Pons (tissue), 1 donor: Measurements from ENCODE around the gene PP2D1.
"Not testable (repeated sequence)": the region's sequence is repeated elsewhere in the genome, so short reads cannot be mapped to it uniquely, and the experiment has no call there.

Source experiments
- DNase-seq: peaks from one replicate; pipeline ENCODE4 v3.0.0-alpha.2; 2016; ENCODE audit warnings: low spot score

Gene PP2D1

DNA sequence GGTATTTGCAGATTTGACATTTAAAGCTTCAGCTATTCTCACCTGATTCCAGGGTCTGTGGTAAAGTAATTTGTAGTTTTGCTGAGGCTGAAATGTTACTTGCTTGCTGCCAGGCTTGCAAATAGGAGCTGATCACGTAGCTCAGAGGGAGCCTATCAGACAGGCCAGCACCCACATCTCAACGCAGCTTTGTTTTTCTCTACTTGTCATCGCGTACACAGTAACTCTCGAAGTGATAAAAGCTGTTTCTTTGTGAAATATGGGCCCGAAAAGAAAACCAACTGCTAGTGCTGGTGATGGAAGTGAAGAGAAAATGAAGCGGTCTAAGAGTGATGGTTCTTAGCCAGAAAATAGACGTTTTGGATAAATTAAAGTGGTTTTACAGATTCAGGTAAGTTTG is 41.7 kb downstream of the PP2D1 start:
- no peak for DNase-seq

- no peak for DNase-seq
Observed at GRCh38 chr3:19967812-19968211, 44.3 kb downstream of the PP2D1 start.

DNA sequence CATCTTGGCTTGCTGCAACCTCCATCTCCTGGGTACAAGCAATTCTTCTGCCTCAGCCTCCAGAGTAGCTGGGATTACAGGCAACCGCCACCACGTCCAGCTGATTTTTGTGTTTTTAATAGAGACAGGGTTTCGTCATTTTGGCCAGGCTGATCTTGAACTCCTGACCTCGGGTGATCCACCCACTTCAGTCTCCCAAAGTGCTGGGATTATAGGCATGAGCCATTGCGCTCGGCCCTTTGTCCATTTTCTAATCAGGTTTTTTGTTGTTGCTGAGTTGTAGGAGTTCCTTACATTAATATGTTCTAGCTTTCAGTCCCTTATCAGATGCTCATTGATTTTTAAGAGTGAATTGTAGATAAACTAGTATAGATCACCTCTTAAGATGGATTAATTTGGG is 44.9 kb downstream of the PP2D1 start:
- DNase-seq = no peak

- no peak for DNase-seq
Observed at GRCh38 chr3:19961960-19962359, 50.1 kb downstream of the PP2D1 start.

GRCh38 chr3:19960696-19961095 is 51.4 kb downstream of the PP2D1 start:
- no peak for DNase-seq

GRCh38 chr3:19959505-19959904 is 52.6 kb downstream of the PP2D1 start:
- DNase-seq = no peak

DNA sequence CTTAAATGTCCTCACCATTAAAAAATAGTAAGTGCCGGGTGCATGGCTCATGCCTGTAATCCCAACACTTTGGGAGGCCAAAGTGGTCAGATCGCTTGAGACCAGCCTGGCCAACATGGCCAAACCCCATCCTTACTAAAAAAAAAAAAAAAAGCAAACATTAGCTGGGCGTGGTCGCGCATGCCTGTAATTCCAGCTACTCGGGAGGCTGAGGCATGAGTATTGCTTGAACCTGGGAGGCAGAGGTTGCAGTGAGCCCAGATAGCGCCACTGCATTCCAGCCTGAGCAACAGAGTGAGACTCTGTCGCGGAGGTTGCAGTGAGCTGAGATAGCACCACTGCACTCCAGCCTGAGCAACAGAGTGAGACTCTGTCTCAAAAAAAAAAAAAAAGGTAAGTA is 54.7 kb downstream of the PP2D1 start:
- DNase-seq = not testable (repeated sequence)

DNA sequence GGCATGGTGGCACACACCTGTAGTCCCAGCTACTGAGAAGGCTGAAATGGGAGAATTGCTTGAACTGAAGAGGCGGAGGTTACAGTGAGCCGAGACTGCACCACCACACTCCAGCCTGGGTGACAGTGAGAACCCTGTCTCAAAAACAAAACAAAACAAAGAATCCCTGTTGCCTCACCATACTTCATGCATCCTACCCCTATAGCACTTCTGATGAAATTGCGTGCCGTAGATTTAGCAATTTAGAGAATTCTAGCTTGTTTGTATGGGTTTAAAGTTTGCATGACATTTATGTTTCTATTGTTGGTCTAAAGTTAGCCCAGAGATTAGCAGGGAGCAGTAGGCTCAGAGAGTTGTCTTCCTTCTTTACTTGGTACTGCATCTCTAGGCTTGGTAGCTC is 57.4 kb downstream of the PP2D1 start:
- DNase-seq = no peak

DNA sequence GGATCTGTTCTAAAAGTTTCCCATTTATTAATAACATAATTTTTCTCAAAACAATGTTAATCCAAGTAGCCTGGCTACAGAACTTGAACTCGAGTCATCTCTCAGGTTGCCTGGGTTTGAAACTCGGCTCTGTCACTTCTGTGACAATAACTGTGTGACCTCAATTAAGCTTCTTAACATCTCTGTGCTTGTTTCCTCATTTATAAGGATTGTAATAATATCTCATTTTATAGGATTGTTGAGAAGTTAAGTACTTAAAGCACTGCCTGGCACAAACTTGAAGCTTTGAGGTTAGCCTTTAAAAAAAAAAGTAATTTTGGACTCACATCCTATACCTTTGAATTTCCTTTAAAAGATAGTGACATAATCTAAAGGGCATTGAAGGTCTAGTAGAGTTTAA is 61.7 kb downstream of the PP2D1 start:
- DNase-seq = no peak

DNA sequence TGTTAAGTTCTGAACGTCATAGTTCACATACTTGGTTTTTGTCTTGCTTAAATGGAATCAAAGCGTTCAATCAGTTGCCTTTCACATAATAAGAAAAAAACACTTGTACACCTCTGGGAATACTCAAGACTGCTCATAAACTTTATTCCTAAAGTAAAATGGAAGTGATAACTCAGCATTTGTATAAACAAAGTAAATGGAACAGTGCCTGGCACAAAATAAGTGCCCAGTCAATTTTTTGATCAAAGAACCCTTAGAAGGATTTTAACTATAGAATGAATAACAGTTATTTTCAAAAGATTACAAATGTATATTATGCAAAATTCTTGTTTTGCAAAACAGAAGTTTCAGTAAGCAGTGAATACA is 63.9 kb downstream of the PP2D1 start:
- DNase-seq = no peak

GRCh38 chr3:19947549-19948225 is 64.4 kb downstream of the PP2D1 start:
- peak; percentile 39 for DNase-seq

DNA sequence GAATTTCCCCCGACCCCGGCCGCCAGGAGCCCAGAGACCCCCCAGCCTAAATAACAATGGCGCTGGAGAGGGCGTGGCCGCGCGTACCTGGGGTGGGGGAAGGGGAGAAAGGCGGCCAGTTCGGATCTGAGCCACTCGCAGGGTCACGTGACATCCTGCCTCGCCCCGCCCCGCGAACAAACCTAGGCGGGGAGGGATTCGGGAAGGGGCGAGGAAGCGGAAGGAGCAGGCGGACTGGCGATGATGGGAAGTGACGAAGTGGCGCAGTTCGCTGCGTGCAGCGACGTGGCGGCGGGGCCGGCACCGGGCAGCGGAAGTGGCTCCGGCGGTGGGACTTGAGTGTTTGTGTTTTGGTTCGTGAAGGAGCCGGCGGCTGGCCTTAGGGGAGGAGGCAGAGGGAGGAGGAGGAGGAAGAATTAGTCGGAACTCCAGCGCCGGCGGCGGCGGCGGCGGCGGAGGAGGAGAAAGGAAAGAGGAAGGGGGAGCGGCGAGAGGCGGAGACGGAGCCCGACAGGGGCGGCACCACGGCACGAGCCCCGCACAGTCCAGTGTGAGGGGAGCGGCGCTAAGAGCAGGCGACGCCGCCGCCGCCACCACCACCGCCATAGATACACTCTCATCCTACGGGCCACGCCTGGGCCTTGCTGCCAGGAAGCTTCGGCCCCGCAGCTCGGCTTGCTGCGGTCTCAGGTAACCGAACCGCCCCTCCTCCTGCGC is 65.1 kb downstream of the PP2D1 start, which contains the start of gene RAB5A:
TSS of gene RAB5A (plus strand) at position 266 of the 717 bp plus-strand sequence. CDS start 3,802 bp downstream, outside the sequence.
- DNase-seq = peak; percentile 97

- DNase-seq = no peak
Observed at GRCh38 chr3:19945969-19946831, 65.9 kb downstream of the PP2D1 start.

- DNase-seq = no peak
Observed at GRCh38 chr3:19945534-19945933, 66.5 kb downstream of the PP2D1 start.

- no peak for DNase-seq
Observed at GRCh38 chr3:19940643-19941042, 71.4 kb downstream of the PP2D1 start.

GRCh38 chr3:19938295-19938627 is 73.8 kb downstream of the PP2D1 start:
- no peak for DNase-seq

DNA sequence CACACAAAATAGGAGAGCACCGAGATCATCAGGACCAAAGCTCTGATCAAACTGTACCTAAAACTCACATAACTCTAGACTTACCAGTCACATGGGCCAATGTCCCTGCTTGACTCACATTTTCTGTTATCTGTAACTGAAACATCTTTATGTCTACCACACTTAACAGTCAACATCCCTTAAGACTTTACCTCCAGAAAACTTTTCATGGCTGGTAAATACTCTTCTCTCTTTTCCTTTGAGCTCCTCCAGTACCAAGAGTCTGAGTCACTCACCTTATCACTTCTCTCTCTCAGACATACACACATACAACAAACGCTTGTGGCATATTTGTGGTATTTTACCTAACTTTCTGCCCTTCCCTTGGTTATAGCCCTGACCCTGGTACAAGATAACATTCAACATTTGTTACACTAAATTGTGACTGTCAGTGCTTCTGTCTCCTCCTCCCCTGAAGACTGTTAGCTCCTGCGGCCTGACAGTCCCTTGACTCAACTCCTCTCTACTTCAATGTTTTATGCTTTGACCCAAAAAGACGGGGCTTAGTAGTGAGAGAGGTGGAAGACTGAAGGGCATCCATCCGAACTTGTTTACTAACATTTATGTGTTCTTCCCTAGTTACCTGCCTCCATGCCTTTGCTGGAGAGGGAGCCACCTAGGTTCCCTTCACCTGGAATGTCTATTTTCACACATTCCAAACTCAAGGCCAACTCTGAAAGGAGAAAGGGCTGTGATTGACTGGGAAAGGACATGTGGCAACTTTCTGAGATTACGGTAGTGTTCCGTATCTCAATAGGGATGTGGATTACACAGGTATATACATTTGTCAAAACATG is 74.4 kb downstream of the PP2D1 start:
- no peak for DNase-seq
